Panc1 (cell line): ENCODE results near the gene TP63.

ENCODE experiments used
- POLR2AphosphoS5 ChIP-seq: IDR thresholded peaks from 2 replicates; pipeline ENCODE4 v1.6.1; 2012; ENCODE audit warnings: mild to moderate bottlenecking, low read depth, low read length, moderate library complexity
- TCF7L2 ChIP-seq: IDR thresholded peaks from 2 replicates; pipeline ENCODE4 v1.6.1; 2011; ENCODE audit warnings: mild to moderate bottlenecking, low read depth, low read length, inconsistent platforms
- TF ChIP-seq, protein P1 (sequence below): fragments of 450-650 bp; IDR thresholded peaks from 2 replicates; pipeline ENCODE4 v1.5.1; 2017; ENCODE audit warnings: mild to moderate bottlenecking
- TF ChIP-seq, protein P2 (sequence below), 2 experiments: IDR thresholded peaks; 2 replicates each; pipeline ENCODE4 v1.6.1; 2011 to 2012; ENCODE audit warnings: low read depth in 2 of 2, control low read depth in 1 of 2, low read length in 1 of 2, mild to moderate bottlenecking in 1 of 2, moderate library complexity in 1 of 2; ENCODE audit not compliant: insufficient read depth in 1 of 2

DNA sequence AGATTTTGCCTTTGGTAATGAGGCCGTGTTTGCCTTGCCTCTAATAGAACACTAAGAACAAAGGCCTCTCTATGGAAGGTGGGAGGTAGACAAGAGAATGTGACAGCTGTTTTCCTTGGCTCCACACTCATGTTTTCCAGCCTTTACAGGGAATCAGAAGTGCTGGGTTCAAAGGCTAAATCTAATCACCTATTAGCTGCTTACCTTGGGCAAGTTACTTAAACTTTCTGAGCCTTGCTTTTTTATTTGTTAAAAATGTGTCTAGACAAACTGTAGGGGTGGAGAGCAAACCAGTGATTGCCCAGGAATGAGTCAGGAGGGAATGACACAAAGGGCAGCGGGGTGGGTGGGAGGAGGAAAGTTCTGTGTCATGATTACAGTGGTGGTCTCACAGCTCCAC, 310.5 kb downstream of the TP63 start:
- peak; percentile 65; the same call in 1 of the 2 replicates for TF ChIP-seq TCF7L2
- TF ChIP-seq, protein P1, sequence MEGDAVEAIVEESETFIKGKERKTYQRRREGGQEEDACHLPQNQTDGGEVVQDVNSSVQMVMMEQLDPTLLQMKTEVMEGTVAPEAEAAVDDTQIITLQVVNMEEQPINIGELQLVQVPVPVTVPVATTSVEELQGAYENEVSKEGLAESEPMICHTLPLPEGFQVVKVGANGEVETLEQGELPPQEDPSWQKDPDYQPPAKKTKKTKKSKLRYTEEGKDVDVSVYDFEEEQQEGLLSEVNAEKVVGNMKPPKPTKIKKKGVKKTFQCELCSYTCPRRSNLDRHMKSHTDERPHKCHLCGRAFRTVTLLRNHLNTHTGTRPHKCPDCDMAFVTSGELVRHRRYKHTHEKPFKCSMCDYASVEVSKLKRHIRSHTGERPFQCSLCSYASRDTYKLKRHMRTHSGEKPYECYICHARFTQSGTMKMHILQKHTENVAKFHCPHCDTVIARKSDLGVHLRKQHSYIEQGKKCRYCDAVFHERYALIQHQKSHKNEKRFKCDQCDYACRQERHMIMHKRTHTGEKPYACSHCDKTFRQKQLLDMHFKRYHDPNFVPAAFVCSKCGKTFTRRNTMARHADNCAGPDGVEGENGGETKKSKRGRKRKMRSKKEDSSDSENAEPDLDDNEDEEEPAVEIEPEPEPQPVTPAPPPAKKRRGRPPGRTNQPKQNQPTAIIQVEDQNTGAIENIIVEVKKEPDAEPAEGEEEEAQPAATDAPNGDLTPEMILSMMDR: no peak
- TF ChIP-seq POLR2AphosphoS5: no peak
- TF ChIP-seq, protein P2, sequence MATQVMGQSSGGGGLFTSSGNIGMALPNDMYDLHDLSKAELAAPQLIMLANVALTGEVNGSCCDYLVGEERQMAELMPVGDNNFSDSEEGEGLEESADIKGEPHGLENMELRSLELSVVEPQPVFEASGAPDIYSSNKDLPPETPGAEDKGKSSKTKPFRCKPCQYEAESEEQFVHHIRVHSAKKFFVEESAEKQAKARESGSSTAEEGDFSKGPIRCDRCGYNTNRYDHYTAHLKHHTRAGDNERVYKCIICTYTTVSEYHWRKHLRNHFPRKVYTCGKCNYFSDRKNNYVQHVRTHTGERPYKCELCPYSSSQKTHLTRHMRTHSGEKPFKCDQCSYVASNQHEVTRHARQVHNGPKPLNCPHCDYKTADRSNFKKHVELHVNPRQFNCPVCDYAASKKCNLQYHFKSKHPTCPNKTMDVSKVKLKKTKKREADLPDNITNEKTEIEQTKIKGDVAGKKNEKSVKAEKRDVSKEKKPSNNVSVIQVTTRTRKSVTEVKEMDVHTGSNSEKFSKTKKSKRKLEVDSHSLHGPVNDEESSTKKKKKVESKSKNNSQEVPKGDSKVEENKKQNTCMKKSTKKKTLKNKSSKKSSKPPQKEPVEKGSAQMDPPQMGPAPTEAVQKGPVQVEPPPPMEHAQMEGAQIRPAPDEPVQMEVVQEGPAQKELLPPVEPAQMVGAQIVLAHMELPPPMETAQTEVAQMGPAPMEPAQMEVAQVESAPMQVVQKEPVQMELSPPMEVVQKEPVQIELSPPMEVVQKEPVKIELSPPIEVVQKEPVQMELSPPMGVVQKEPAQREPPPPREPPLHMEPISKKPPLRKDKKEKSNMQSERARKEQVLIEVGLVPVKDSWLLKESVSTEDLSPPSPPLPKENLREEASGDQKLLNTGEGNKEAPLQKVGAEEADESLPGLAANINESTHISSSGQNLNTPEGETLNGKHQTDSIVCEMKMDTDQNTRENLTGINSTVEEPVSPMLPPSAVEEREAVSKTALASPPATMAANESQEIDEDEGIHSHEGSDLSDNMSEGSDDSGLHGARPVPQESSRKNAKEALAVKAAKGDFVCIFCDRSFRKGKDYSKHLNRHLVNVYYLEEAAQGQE (IDR thresholded peaks at IDR 0.05; ENCODE audit: insufficient read depth in 1 of 2, low read depth in 2 of 2, low read length in 1 of 2): no peak
